Gastroesophageal sphincter (tissue), 4 donors: ENCODE measurements around the gene COL18A1. TPM values are rescaled to one million over a fixed set of nuclear protein-coding genes. Genes with fewer than 3 reads are reported as not detected.

Experiments
- ATAC-seq: fragments of 150-250 bp; one replicate; pipeline ENCODE4 v1.9.1; 2016; ENCODE audit warnings: mild to moderate bottlenecking, moderate library complexity
- H3K27ac ChIP-seq, 4 donors: fragments of 200-600 bp; sonication (generic) in 3 of 4; 1 replicate in 3 of 4; 2 replicates in 1 of 4; pipeline ENCODE4 v1.5.1; 2016 to 2019
- H3K27me3 ChIP-seq: fragments of 200-600 bp; sonication (generic); one replicate; pipeline ENCODE4 v1.5.1; 2019
- H3K36me3 ChIP-seq, 2 donors: fragments of 200-600 bp; sonication (generic); one replicate each; pipeline ENCODE4 v1.5.1; 2019; ENCODE audit warnings: control low read depth in 1 of 2
- H3K4me1 ChIP-seq, 3 donors: fragments of 200-600 bp; sonication (generic); 1 replicate in 2 of 3; 2 replicates in 1 of 3; pipeline ENCODE4 v1.5.1; 2016 to 2019; ENCODE audit warnings: control low read depth in 2 of 3
- H3K4me3 ChIP-seq, 2 donors: fragments of 200-600 bp; sonication (generic); one replicate each; pipeline ENCODE4 v1.5.1; 2019; ENCODE audit warnings: mild to moderate bottlenecking in 1 of 2, moderate library complexity in 1 of 2
- H3K9me3 ChIP-seq, 3 donors: fragments of 200-600 bp; sonication (generic); one replicate each; pipeline ENCODE4 v1.5.1; 2017 to 2019; ENCODE audit warnings: control low read depth in 2 of 3
- CTCF ChIP-seq, 4 experiments: fragments of 200-600 bp in 2 of 4; fragments of 450-650 bp in 2 of 4; sonication (generic) in 1 of 4; IDR thresholded peaks; one replicate each; pipeline ENCODE4 v1.5.1; 2017 to 2019; ENCODE audit warnings: antibody characterized with exemption in 4 of 4, mild to moderate bottlenecking in 2 of 4, moderate library complexity in 2 of 4
- EP300 ChIP-seq: sonication (generic); formaldehyde crosslinking; IDR thresholded peaks from one replicate; pipeline ENCODE4 v1.6.1; 2017; ENCODE audit warnings: antibody characterized with exemption, mild to moderate bottlenecking
- POLR2A ChIP-seq, 2 donors: fragments of 450-650 bp; IDR thresholded peaks; one replicate each; pipeline ENCODE4 v1.6.1; 2017; ENCODE audit warnings: antibody characterized with exemption in 2 of 2, mild to moderate bottlenecking in 2 of 2, moderate library complexity in 1 of 2
- POLR2AphosphoS5 ChIP-seq: sonication (generic); formaldehyde crosslinking; IDR thresholded peaks from one replicate; pipeline ENCODE4 v1.6.1; 2017; ENCODE audit warnings: antibody characterized with exemption
- WGBS, 2 donors: methylation state at CpG; one replicate each; pipeline ENCODE4 v1.1.5; 2018; ENCODE audit warnings: low coverage in 1 of 2; 5-methylcytosine and 5-hydroxymethylcytosine counted together
- total RNA-seq, 4 donors: library from RNA; depleted of rRNA; stranded (reverse); fragments of >200 nt; gene quantifications; one replicate each; pipeline ENCODE4 v1.1.0, GENCODE V29; 2016

The COL18A1 gene
- total RNA-seq, 4 donors from 2014 or later: 69.3 to 116 (median 78.4) TPM

- TF ChIP-seq POLR2A (IDR thresholded peaks at IDR 0.05): no peak
- no peak for TF ChIP-seq EP300
- no peak for TF ChIP-seq CTCF (IDR thresholded peaks at IDR 0.05)
- TF ChIP-seq POLR2AphosphoS5: no peak
Measured at GRCh38 chr21:45494851-45495680, 90.1 kb downstream of the COL18A1 start.

GRCh38 chr21:45496151-45496967 is 91.4 kb downstream of the COL18A1 start:
- Histone ChIP-seq H3K9me3 (no peaks in the 10 kb centered on the region), H3K4me1 (no peaks in the 10 kb centered on the region), H3K4me3 (no peak overlapping the region), H3K27me3 (no peaks in the 10 kb centered on the region), H3K36me3 (peaks cover 0 to 84% of the 10 kb centered on the region in 2 donors), H3K27ac (no peak overlapping the region)
- no peak for ATAC-seq
- no peak for TF ChIP-seq POLR2AphosphoS5
- no peak for TF ChIP-seq EP300
- no peak for TF ChIP-seq POLR2A (IDR thresholded peaks at IDR 0.05)
- no peak for TF ChIP-seq CTCF (IDR thresholded peaks at IDR 0.05)
- WGBS, 2 donors: 88% methylated on average over 6 of the region's 18 CpGs; no CpG with 5 or more reads in 1 of the 2 donors

More at GRCh38 chr21:45494851-45495680, 90.1 kb downstream of the COL18A1 start:
- no peak for ATAC-seq
- Histone ChIP-seq H3K4me1 (no peaks in the 10 kb centered on the region), H3K27ac (no peak overlapping the region), H3K9me3 (no peaks in the 10 kb centered on the region), H3K4me3 (no peak overlapping the region), H3K27me3 (no peaks in the 10 kb centered on the region), H3K36me3 (peaks cover 0 to 97% of the 10 kb centered on the region in 2 donors)
- 62 to 91% methylated on average over 5 to 16 of the region's 30 CpGs for WGBS, 2 donors

- H3K27me3 ChIP-seq: no peaks in the 10 kb centered on the region
- ATAC-seq: no peak
- H3K27ac ChIP-seq: no peak overlapping the region
- H3K4me3 ChIP-seq: no peak overlapping the region
- 83% methylated on average over 7 of the region's 22 CpGs; no CpG with 5 or more reads in 1 of the 2 donors for WGBS, 2 donors
- no peak for TF ChIP-seq EP300
- TF ChIP-seq CTCF (IDR thresholded peaks at IDR 0.05): no peak
- no peak for TF ChIP-seq POLR2AphosphoS5
- no peak for TF ChIP-seq POLR2A (IDR thresholded peaks at IDR 0.05)
- H3K36me3 ChIP-seq: peaks cover 0 to 76% of the 10 kb centered on the region in 2 donors
- no peaks in the 10 kb centered on the region for H3K9me3 ChIP-seq
- no peaks in the 10 kb centered on the region for H3K4me1 ChIP-seq
Measured at GRCh38 chr21:45496968-45497845, 92.2 kb downstream of the COL18A1 start.

- no peaks in the 10 kb centered on the region for H3K4me1 ChIP-seq
- no peak for ATAC-seq
- no CpG with 5 or more reads among the region's 39 CpGs for WGBS, 2 donors
- H3K36me3 ChIP-seq: peaks cover 0 to 68% of the 10 kb centered on the region in 2 donors
- H3K9me3 ChIP-seq: no peaks in the 10 kb centered on the region
- H3K4me3 ChIP-seq: no peak overlapping the region
- no peak for TF ChIP-seq POLR2A (IDR thresholded peaks at IDR 0.05)
- TF ChIP-seq POLR2AphosphoS5: no peak
- no peak for TF ChIP-seq CTCF (IDR thresholded peaks at IDR 0.05)
- no peak for TF ChIP-seq EP300
- no peaks in the 10 kb centered on the region for H3K27me3 ChIP-seq
- H3K27ac ChIP-seq: no peak overlapping the region
Measured at GRCh38 chr21:45497846-45498645, 93.1 kb downstream of the COL18A1 start.
